ENCODE data around the gene GIMAP2. TPM values are rescaled to one million over a fixed set of nuclear protein-coding genes. Genes with fewer than 3 reads are reported as not detected.
"Not testable (repeated sequence)": the region's sequence is repeated elsewhere in the genome, so short reads cannot be mapped to it uniquely, and the experiment has no call there.

Gene GIMAP2
- total RNA-seq, 1 donor from 2014 or later, result 1.9 TPM

DNA sequence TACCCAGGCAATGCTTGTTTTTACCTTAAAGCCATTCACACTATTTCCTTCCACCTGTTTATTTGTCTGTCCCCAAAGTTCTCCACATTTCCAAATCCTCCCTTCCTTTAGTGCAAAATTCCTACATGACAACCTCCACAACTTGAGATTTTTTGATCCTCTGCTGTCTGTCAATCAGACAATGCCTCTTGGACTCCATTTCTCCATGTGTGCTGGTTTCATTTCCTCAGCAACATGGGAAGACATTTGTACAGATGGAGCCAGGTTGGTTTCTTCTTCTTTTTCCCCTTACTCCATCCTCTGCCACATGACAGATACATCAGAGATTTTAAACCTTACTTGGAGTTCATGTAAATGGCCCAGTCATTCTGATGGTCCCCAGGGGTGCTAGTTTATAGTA is 19.1 kb upstream of the GIMAP2 start:
- TF ChIP-seq, protein P1, sequence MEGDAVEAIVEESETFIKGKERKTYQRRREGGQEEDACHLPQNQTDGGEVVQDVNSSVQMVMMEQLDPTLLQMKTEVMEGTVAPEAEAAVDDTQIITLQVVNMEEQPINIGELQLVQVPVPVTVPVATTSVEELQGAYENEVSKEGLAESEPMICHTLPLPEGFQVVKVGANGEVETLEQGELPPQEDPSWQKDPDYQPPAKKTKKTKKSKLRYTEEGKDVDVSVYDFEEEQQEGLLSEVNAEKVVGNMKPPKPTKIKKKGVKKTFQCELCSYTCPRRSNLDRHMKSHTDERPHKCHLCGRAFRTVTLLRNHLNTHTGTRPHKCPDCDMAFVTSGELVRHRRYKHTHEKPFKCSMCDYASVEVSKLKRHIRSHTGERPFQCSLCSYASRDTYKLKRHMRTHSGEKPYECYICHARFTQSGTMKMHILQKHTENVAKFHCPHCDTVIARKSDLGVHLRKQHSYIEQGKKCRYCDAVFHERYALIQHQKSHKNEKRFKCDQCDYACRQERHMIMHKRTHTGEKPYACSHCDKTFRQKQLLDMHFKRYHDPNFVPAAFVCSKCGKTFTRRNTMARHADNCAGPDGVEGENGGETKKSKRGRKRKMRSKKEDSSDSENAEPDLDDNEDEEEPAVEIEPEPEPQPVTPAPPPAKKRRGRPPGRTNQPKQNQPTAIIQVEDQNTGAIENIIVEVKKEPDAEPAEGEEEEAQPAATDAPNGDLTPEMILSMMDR (IDR thresholded peaks at IDR 0.05; ENCODE audit: unreplicated experiment), result no peak
- peaks cover 4% of the 10 kb centered on the region for H3K36me3 Mint-ChIP-seq (ENCODE audit: low read depth, unreplicated experiment)
- DNase-seq (ENCODE audit: low spot score), result no peak
- no peaks in the 10 kb centered on the region for H3K9me3 Mint-ChIP-seq (ENCODE audit: unreplicated experiment)
- H3K27me3 Mint-ChIP-seq (ENCODE audit: unreplicated experiment), result no peaks in the 10 kb centered on the region
- H3K27ac Mint-ChIP-seq (ENCODE audit: unreplicated experiment), result no peak overlapping the region
- peaks cover 22% of the 10 kb centered on the region for H3K4me1 Mint-ChIP-seq (ENCODE audit: unreplicated experiment)
- H3K4me3 Mint-ChIP-seq (ENCODE audit: unreplicated experiment), result no peak overlapping the region

DNA sequence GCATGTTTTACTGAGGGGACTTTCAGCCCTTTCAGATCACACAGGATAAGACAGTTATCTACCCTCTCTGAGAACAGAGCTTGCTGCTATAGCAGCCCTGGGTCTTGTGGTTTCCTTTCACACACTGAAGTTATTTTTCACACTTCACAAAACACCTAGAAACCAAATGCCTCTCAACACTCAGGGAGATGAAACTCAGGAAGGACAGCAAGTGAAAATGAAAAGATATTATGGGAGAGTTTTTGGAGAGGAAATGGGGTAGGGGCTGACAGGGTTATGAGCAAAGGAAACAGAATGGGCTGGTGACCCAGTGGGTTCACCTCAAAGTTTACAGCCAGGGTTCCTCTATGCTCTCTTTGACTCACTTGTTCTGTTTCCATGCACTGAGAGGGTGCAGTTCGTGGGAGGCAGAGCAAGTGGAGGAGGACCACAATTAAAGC is 17.0 kb upstream of the GIMAP2 start:
- no peak overlapping the region for H3K4me3 Mint-ChIP-seq (ENCODE audit: unreplicated experiment)
- peaks cover 4% of the 10 kb centered on the region for H3K36me3 Mint-ChIP-seq (ENCODE audit: low read depth, unreplicated experiment)
- no peak overlapping the region for H3K27ac Mint-ChIP-seq (ENCODE audit: unreplicated experiment)
- no peak for DNase-seq (ENCODE audit: low spot score)
- peaks cover 14% of the 10 kb centered on the region for H3K4me1 Mint-ChIP-seq (ENCODE audit: unreplicated experiment)
- H3K9me3 Mint-ChIP-seq (ENCODE audit: unreplicated experiment), result no peaks in the 10 kb centered on the region
- no peaks in the 10 kb centered on the region for H3K27me3 Mint-ChIP-seq (ENCODE audit: unreplicated experiment)
- TF ChIP-seq, protein P1 (IDR thresholded peaks at IDR 0.05; ENCODE audit: unreplicated experiment), result no peak

- TF ChIP-seq, protein P1 (IDR thresholded peaks at IDR 0.05; ENCODE audit: unreplicated experiment), result no peak
- H3K4me1 Mint-ChIP-seq (ENCODE audit: unreplicated experiment), result peaks cover 9% of the 10 kb centered on the region
- no peaks in the 10 kb centered on the region for H3K9me3 Mint-ChIP-seq (ENCODE audit: unreplicated experiment)
- peaks cover 4% of the 10 kb centered on the region for H3K36me3 Mint-ChIP-seq (ENCODE audit: low read depth, unreplicated experiment)
- DNase-seq (ENCODE audit: low spot score), result no peak
- no peak overlapping the region for H3K27ac Mint-ChIP-seq (ENCODE audit: unreplicated experiment)
- no peaks in the 10 kb centered on the region for H3K27me3 Mint-ChIP-seq (ENCODE audit: unreplicated experiment)
- no peak overlapping the region for H3K4me3 Mint-ChIP-seq (ENCODE audit: unreplicated experiment)
These were observed 16.5 kb upstream of the GIMAP2 start for GRCh38 chr7:150668977-150669376.

GRCh38 chr7:150671798-150672585 is 13.5 kb upstream of the GIMAP2 start:
- H3K4me1 Mint-ChIP-seq (ENCODE audit: unreplicated experiment), result peaks cover 20% of the 10 kb centered on the region
- H3K36me3 Mint-ChIP-seq (ENCODE audit: low read depth, unreplicated experiment); H3K4me3 Mint-ChIP-seq (ENCODE audit: unreplicated experiment); H3K27me3 Mint-ChIP-seq (ENCODE audit: unreplicated experiment); H3K9me3 Mint-ChIP-seq (ENCODE audit: unreplicated experiment); DNase-seq (ENCODE audit: low spot score); H3K27ac Mint-ChIP-seq (ENCODE audit: unreplicated experiment): not testable (repeated sequence)

DNA sequence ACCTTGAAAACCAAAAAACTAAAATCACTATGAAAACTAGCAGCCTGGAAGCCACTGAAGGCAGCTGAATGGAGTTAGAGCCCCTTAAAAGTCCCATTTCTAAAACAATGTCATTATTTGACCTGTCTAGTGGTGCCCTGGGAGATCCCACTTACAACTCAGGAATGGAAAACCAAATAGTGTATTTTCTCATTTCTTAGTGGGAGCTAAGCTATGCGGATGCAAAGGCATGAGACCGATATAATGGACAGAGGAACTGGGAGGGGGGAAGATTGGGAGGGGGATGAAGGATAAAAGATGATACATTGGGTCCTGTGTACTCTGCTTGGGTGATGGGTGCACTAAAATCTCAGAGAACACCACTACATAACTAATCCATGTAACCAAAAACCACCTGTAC is 9.8 kb upstream of the GIMAP2 start:
- H3K4me3 Mint-ChIP-seq (ENCODE audit: unreplicated experiment), result no peak overlapping the region
- DNase-seq (ENCODE audit: low spot score), result no peak
- peaks cover 12% of the 10 kb centered on the region for H3K36me3 Mint-ChIP-seq (ENCODE audit: low read depth, unreplicated experiment)
- H3K4me1 Mint-ChIP-seq (ENCODE audit: unreplicated experiment), result peaks cover 29% of the 10 kb centered on the region
- TF ChIP-seq, protein P1 (IDR thresholded peaks at IDR 0.05; ENCODE audit: unreplicated experiment), result no peak
- peaks cover 5% of the 10 kb centered on the region for H3K9me3 Mint-ChIP-seq (ENCODE audit: unreplicated experiment)
- H3K27ac Mint-ChIP-seq (ENCODE audit: unreplicated experiment), result peak overlapping the region; percentile 97
- H3K27me3 Mint-ChIP-seq (ENCODE audit: unreplicated experiment), result peaks cover 4% of the 10 kb centered on the region

GRCh38 chr7:150676276-150676675 is 9.2 kb upstream of the GIMAP2 start:
- not testable (repeated sequence) for DNase-seq (ENCODE audit: low spot score); H3K9me3 Mint-ChIP-seq (ENCODE audit: unreplicated experiment)
- peak overlapping the region; percentile 97 for H3K27ac Mint-ChIP-seq (ENCODE audit: unreplicated experiment)

DNA sequence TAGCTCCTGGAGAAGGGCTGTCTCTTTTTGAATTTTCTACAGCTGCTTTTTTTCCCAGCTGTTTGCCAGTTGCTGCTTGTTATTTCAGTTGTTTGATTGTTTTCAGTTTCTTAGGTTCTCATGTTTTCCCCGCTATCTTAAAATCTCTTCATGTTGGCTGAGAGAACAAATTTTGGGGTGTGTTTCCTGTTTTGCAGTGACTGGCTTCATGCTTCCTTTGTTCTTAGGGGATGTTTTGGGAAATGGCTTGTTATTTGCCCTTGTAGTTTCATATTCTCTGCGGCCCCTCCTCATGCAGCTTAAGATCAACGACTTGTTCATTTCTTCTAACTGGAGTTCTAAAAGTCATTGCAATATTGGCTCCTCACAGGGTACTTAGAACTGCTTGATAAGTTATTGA is 8.7 kb upstream of the GIMAP2 start:
- not testable (repeated sequence) for DNase-seq (ENCODE audit: low spot score); H3K9me3 Mint-ChIP-seq (ENCODE audit: unreplicated experiment); H3K4me3 Mint-ChIP-seq (ENCODE audit: unreplicated experiment); H3K27me3 Mint-ChIP-seq (ENCODE audit: unreplicated experiment)
- peaks cover 12% of the 10 kb centered on the region for H3K36me3 Mint-ChIP-seq (ENCODE audit: low read depth, unreplicated experiment)
- peaks cover 32% of the 10 kb centered on the region for H3K4me1 Mint-ChIP-seq (ENCODE audit: unreplicated experiment)
- H3K27ac Mint-ChIP-seq (ENCODE audit: unreplicated experiment), result peak overlapping the region; percentile 97

More at GRCh38 chr7:150676276-150676675, 9.2 kb upstream of the GIMAP2 start:
- Mint-ChIP-seq H3K36me3 (ENCODE audit: low read depth, unreplicated experiment) (peaks cover 12% of the 10 kb centered on the region), H3K4me1 (ENCODE audit: unreplicated experiment) (peaks cover 32% of the 10 kb centered on the region)
- H3K4me3 Mint-ChIP-seq (ENCODE audit: unreplicated experiment); H3K27me3 Mint-ChIP-seq (ENCODE audit: unreplicated experiment): not testable (repeated sequence)

- H3K4me1 Mint-ChIP-seq (ENCODE audit: unreplicated experiment), result peaks cover 32% of the 10 kb centered on the region
- H3K27ac Mint-ChIP-seq (ENCODE audit: unreplicated experiment), result peak overlapping the region; percentile 72
- not testable (repeated sequence) for DNase-seq (ENCODE audit: low spot score); H3K27me3 Mint-ChIP-seq (ENCODE audit: unreplicated experiment); H3K4me3 Mint-ChIP-seq (ENCODE audit: unreplicated experiment)
- H3K36me3 Mint-ChIP-seq (ENCODE audit: low read depth, unreplicated experiment), result peaks cover 17% of the 10 kb centered on the region
- peaks cover 12% of the 10 kb centered on the region for H3K9me3 Mint-ChIP-seq (ENCODE audit: unreplicated experiment)
These were observed 6.9 kb upstream of the GIMAP2 start for GRCh38 chr7:150678601-150679000.
